WERI-Rb-1 (cell line): ENCODE results near the gene CCDC159.
"Not testable (repeated sequence)": the region's sequence is repeated elsewhere in the genome, so short reads cannot be mapped to it uniquely, and the experiment has no call there.

Experiments used
- DNase-seq: peaks from one replicate; pipeline ENCODE4 v3.0.0-alpha.2; 2020
- H3K27ac ChIP-seq: fragments of 250-450 bp; sonication (Bioruptor Pico); 2 replicates; pipeline ENCODE4 v1.5.1; 2020; ENCODE audit warnings: mild to moderate bottlenecking, moderate library complexity
- H3K27me3 ChIP-seq: fragments of 250-450 bp; sonication (Bioruptor Pico); 2 replicates; pipeline ENCODE4 v1.5.1; 2021; ENCODE audit warnings: mild to moderate bottlenecking, low read depth, moderate library complexity; ENCODE audit not compliant: insufficient read depth, severe bottlenecking
- H3K36me3 ChIP-seq: fragments of 250-450 bp; sonication (Bioruptor Pico); 2 replicates; pipeline ENCODE4 v1.5.1; 2020; ENCODE audit warnings: mild to moderate bottlenecking, moderate library complexity
- H3K4me3 ChIP-seq: 2 replicates; pipeline ENCODE4 v1.5.1; 2011; ENCODE audit warnings: low read depth, mild to moderate bottlenecking, control low read depth, low read length
- H3K9me3 ChIP-seq: fragments of 250-450 bp; sonication (Bioruptor Pico); 2 replicates; pipeline ENCODE4 v1.5.1; 2021; ENCODE audit warnings: mild to moderate bottlenecking, moderate library complexity; ENCODE audit not compliant: severe bottlenecking
- CTCF ChIP-seq: IDR thresholded peaks from 2 replicates; pipeline ENCODE4 v1.5.1; 2011; ENCODE audit warnings: low read depth, mild to moderate bottlenecking, control low read depth, inconsistent platforms, low read length

The CCDC159 gene

DNA sequence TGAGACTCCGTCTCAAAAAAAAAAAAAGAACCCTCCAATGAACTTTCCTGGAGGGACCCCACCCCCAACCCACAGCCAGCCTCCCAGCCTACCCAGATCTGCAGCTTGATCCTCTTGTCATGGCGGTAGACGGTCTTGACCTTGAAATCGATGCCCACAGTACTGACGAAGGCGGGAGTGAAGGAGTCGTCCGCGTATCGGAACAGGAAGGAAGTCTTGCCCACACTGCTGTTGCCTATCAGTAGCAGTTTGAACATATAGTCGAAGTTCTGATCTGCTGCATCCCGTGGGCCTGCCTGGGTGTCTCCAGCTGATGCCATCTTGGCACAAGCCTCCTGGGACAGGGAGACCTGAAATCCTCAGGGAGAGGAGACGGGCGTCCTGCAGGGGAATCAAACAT is 9.2 kb upstream of the CCDC159 start:
- Histone ChIP-seq H3K27ac (no peak overlapping the region), H3K36me3 (peaks cover 51% of the 10 kb centered on the region), H3K27me3 (no peaks in the 10 kb centered on the region), H3K9me3 (no peaks in the 10 kb centered on the region), H3K4me3 (no peak overlapping the region)
- DNase-seq, result no peak
- no peak for TF ChIP-seq CTCF

GRCh38 chr19:11338121-11338520 is 8.2 kb upstream of the CCDC159 start:
- Histone ChIP-seq H3K36me3 (peaks cover 47% of the 10 kb centered on the region), H3K4me3 (peak overlapping the region; percentile 76; the same call in 1 of the 2 replicates), H3K27me3 (no peaks in the 10 kb centered on the region), H3K27ac (peak overlapping the region; percentile 68), H3K9me3 (no peaks in the 10 kb centered on the region)
- peak; percentile 43 for DNase-seq
- TF ChIP-seq CTCF, result no peak

DNA sequence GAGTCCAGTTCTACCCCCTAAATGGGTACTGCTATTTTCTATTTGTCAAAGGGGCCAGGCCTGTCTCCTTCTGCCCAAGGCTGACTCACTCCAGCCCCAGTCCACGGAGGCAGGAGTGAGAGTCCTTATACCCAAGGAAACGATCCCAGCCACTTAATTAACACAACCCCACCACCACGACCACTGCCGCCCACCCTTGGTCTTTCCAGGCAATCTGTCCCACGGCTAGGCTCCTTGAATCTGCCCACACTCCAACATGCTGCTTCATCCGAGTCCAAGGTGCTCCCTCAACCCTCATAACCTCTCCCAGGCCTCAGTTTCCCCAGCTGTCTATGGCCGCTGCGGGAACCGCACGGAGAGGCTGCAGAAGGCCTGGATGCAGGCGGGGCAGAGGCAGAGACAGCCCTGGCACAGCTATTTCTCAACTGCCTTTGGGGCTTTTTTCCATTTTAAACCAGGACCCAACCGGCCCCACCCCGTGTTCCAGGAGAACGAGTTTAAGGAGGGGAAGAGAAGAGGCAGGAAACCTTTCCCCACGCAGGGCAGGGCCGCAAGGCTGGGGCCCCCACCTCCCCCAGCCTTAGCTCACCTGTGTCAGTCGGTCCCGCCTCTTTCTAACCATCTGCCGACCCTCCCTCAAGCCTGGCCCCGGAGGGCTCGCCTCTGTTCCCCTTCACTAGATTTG is 7.6 kb upstream of the CCDC159 start:
- no peak for TF ChIP-seq CTCF
- peak overlapping the region; percentile 68 for H3K27ac ChIP-seq

DNA sequence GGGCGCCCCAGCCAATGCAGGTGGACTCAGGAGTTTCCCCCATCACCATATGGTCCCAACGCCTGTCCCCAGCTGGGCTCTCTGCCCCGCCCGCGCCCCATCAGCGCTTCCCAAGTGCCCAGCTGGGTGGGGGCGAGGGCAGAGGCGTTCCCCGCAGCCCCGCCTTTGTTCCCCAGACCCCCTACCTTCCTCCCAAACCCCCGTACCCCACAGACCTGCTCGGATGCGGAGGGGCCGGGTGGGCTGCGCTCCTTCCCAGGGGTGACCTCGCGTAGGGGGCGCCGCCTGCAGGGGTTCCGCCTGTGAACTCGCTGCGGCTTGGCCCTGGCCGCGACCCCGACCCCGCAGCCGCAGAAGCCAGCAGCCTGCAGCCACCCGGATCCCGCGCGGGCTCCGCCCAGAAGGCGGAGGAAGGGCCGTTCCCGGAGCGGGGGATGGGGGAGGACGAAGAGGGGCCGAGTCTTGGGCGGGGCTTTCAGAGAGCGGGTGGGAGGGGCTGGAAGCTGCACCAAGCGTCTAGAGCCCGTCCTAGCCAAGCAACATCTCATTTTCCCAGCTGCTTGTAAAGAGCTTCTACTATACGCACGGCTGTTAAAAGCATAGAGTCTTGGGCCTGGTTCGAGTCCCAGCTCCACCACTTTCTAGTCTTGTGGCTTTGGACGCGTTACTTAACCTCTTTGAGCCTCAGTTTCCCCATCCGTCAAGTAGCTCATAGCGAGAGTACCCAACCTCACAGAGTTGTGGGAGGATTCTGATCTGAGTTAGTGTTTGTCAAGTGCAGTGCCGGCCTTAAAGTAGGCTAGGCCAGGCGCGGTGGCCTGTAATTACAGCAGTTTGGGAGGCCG is 6.8 kb upstream of the CCDC159 start, which contains the start of gene RAB3D:
TSS of gene RAB3D (minus strand) at position 404 of the 845 bp plus-strand sequence. CDS start 2,258 bp downstream, outside the sequence.
- Histone ChIP-seq H3K9me3 (no peaks in the 10 kb centered on the region), H3K4me3 (peak within 1 kb of the TSS; percentile 76), H3K27ac (peak within 1 kb of the TSS; percentile 68), H3K36me3 (peaks cover 37% of the 10 kb centered on the region), H3K27me3 (no peaks in the 10 kb centered on the region)
- no peak for TF ChIP-seq CTCF
- peak; percentile 96 for DNase-seq

More for the DNA sequence above, 7.6 kb upstream of the CCDC159 start:
- peak overlapping the region; percentile 76 for H3K4me3 ChIP-seq
- no peak for DNase-seq
- H3K9me3 ChIP-seq, result no peaks in the 10 kb centered on the region
- no peaks in the 10 kb centered on the region for H3K27me3 ChIP-seq
- peaks cover 44% of the 10 kb centered on the region for H3K36me3 ChIP-seq

DNA sequence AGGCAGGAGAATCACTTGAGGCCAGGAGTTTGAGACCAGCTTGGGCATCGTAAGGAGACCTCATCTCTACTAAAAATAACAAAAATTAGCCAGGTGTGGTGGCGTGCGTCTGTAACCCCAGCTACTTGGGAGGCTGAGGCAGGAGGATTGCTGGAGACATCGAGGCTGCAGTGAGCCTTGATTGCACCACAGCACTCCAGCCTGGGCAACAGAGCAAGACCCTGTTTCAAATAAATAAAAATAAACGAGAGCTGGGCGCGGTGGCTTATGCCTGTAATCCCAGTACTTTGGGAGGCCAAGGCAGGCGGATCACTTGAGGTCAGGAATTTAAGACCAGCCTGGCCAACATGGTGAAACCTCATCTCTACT is 6.2 kb upstream of the CCDC159 start:
- not testable (repeated sequence) for DNase-seq, H3K9me3 ChIP-seq, H3K4me3 ChIP-seq, H3K27me3 ChIP-seq
- Histone ChIP-seq H3K27ac (peak overlapping the region; percentile 68), H3K36me3 (peaks cover 31% of the 10 kb centered on the region)

DNA sequence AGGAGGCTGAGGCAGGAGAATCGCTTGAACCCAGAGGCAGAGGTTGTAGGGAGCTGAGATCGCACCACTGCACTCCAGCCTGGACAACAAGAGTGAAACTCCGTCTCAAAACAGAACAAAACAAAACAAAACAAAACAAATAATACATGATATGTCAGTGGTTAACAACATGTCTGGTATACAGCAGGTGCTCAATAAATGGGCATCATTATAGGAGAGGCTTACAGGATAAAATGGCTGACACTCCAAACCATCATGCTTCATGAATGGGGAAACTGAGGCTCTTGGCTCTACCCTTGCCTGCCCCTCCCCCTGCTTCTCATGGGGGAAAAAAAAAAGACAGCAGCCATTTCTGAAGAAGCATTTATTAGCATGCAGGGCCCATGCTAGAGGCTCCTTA is 3.9 kb upstream of the CCDC159 start:
- no peak overlapping the region for H3K4me3 ChIP-seq
- H3K27ac ChIP-seq, result no peak overlapping the region
- peaks cover 12% of the 10 kb centered on the region for H3K36me3 ChIP-seq
- TF ChIP-seq CTCF, result no peak
- no peak for DNase-seq
- no peaks in the 10 kb centered on the region for H3K9me3 ChIP-seq
- no peaks in the 10 kb centered on the region for H3K27me3 ChIP-seq
